SK-N-SH (cell line): ENCODE results near the gene ZGRF1.

Experiments
- CHD2 ChIP-seq: fragments of 150-350 bp; IDR thresholded peaks from 2 replicates; pipeline ENCODE4 v1.6.1; 2018; ENCODE audit warnings: low read length; ENCODE audit not compliant: partially characterized antibody
- EP300 ChIP-seq, 2 experiments: IDR thresholded peaks; 2 replicates each; pipeline versions ENCODE4 v1.4.0 to v1.6.1; 2012; ENCODE audit warnings: borderline replicate concordance in 1 of 2, low read depth in 1 of 2, low read length in 1 of 2
- EZH2phosphoT487 ChIP-seq: fragments of 200-600 bp; sonication (generic); IDR thresholded peaks from 2 replicates; pipeline ENCODE4 v1.6.1; 2017; ENCODE audit warnings: low read depth, mixed run types, mild to moderate bottlenecking, antibody characterized with exemption, moderate library complexity, borderline replicate concordance
- POLR2AphosphoS5 ChIP-seq: IDR thresholded peaks from 2 replicates; pipeline ENCODE4 v1.6.1; 2012; ENCODE audit warnings: low read depth, low read length
- RFX5 ChIP-seq: IDR thresholded peaks from 2 replicates; pipeline ENCODE4 v1.6.1; 2012; ENCODE audit warnings: mild to moderate bottlenecking, improper control_type of control experiment, low read length
- SIN3A ChIP-seq: IDR thresholded peaks from 2 replicates; pipeline ENCODE4 v1.6.1; 2012; ENCODE audit warnings: low read depth, mild to moderate bottlenecking, low read length, moderate library complexity, borderline replicate concordance
- SMC3 ChIP-seq: IDR thresholded peaks from 2 replicates; pipeline ENCODE4 v1.6.1; 2012; ENCODE audit warnings: low read depth, low read length, improper control_type of control experiment
- TF ChIP-seq, protein P1 (sequence below): fragments of 200-600 bp; sonication (generic); IDR thresholded peaks from 2 replicates; pipeline ENCODE4 v1.6.1; 2017; ENCODE audit warnings: antibody characterized with exemption, mild to moderate bottlenecking, moderate library complexity
- TF ChIP-seq, protein P2 (sequence below): IDR thresholded peaks from 2 replicates; pipeline ENCODE4 v1.4.0; 2012; ENCODE audit warnings: low read depth, borderline replicate concordance
- TF ChIP-seq, protein P3 (sequence below): IDR thresholded peaks from 2 replicates; pipeline ENCODE4 v1.4.0; 2012; ENCODE audit warnings: low read depth
- TF ChIP-seq, protein P4 (sequence below): IDR thresholded peaks from 2 replicates; pipeline ENCODE4 v1.6.1; 2012; ENCODE audit warnings: mild to moderate bottlenecking, low read depth, low read length, moderate library complexity

DNA sequence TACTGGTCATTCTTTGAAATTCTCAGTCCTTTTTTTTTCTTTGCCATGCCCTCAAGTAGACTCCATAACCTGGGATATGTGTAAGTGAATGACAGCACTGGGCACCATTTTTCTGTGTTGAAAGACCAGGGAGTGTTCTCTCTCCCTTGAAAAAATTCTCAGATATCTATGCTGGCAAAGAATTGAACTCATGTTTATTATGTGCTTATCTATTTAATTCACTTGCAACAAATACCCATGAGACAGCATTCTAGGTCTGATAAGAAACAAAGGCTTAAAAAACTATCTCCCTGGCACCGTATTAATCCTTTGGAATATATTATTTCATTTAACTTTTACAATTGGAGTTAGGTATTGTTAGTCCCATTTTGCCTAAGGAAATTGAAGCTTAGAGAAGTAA lies 37.0 kb upstream of the ZGRF1 start:
- TF ChIP-seq, protein P1, sequence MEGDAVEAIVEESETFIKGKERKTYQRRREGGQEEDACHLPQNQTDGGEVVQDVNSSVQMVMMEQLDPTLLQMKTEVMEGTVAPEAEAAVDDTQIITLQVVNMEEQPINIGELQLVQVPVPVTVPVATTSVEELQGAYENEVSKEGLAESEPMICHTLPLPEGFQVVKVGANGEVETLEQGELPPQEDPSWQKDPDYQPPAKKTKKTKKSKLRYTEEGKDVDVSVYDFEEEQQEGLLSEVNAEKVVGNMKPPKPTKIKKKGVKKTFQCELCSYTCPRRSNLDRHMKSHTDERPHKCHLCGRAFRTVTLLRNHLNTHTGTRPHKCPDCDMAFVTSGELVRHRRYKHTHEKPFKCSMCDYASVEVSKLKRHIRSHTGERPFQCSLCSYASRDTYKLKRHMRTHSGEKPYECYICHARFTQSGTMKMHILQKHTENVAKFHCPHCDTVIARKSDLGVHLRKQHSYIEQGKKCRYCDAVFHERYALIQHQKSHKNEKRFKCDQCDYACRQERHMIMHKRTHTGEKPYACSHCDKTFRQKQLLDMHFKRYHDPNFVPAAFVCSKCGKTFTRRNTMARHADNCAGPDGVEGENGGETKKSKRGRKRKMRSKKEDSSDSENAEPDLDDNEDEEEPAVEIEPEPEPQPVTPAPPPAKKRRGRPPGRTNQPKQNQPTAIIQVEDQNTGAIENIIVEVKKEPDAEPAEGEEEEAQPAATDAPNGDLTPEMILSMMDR = no peak
- no peak for TF ChIP-seq SIN3A
- TF ChIP-seq, protein P2, sequence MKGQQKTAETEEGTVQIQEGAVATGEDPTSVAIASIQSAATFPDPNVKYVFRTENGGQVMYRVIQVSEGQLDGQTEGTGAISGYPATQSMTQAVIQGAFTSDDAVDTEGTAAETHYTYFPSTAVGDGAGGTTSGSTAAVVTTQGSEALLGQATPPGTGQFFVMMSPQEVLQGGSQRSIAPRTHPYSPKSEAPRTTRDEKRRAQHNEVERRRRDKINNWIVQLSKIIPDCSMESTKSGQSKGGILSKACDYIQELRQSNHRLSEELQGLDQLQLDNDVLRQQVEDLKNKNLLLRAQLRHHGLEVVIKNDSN = no peak
- TF ChIP-seq, protein P3, sequence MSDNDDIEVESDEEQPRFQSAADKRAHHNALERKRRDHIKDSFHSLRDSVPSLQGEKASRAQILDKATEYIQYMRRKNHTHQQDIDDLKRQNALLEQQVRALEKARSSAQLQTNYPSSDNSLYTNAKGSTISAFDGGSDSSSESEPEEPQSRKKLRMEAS = no peak
- TF ChIP-seq, protein P4, sequence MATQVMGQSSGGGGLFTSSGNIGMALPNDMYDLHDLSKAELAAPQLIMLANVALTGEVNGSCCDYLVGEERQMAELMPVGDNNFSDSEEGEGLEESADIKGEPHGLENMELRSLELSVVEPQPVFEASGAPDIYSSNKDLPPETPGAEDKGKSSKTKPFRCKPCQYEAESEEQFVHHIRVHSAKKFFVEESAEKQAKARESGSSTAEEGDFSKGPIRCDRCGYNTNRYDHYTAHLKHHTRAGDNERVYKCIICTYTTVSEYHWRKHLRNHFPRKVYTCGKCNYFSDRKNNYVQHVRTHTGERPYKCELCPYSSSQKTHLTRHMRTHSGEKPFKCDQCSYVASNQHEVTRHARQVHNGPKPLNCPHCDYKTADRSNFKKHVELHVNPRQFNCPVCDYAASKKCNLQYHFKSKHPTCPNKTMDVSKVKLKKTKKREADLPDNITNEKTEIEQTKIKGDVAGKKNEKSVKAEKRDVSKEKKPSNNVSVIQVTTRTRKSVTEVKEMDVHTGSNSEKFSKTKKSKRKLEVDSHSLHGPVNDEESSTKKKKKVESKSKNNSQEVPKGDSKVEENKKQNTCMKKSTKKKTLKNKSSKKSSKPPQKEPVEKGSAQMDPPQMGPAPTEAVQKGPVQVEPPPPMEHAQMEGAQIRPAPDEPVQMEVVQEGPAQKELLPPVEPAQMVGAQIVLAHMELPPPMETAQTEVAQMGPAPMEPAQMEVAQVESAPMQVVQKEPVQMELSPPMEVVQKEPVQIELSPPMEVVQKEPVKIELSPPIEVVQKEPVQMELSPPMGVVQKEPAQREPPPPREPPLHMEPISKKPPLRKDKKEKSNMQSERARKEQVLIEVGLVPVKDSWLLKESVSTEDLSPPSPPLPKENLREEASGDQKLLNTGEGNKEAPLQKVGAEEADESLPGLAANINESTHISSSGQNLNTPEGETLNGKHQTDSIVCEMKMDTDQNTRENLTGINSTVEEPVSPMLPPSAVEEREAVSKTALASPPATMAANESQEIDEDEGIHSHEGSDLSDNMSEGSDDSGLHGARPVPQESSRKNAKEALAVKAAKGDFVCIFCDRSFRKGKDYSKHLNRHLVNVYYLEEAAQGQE = no peak
- TF ChIP-seq EZH2phosphoT487 = no peak
- TF ChIP-seq SMC3 = no peak
- TF ChIP-seq RFX5 = no peak
- no peak for TF ChIP-seq EP300 (IDR thresholded peaks at IDR 0.05; ENCODE audit: borderline replicate concordance in 1 of 2, low read depth in 1 of 2, low read length in 1 of 2)
- TF ChIP-seq POLR2AphosphoS5 = no peak
- TF ChIP-seq CHD2 = no peak
